ENCODE results near the gene XRCC6.
A peak's percentile ranks its signal among the peaks of the same experiment; 100 is the strongest.
"Not testable (repeated sequence)": the region's sequence is repeated elsewhere in the genome, so short reads cannot be mapped to it uniquely, and the experiment has no call there.

XRCC6 gene

DNA sequence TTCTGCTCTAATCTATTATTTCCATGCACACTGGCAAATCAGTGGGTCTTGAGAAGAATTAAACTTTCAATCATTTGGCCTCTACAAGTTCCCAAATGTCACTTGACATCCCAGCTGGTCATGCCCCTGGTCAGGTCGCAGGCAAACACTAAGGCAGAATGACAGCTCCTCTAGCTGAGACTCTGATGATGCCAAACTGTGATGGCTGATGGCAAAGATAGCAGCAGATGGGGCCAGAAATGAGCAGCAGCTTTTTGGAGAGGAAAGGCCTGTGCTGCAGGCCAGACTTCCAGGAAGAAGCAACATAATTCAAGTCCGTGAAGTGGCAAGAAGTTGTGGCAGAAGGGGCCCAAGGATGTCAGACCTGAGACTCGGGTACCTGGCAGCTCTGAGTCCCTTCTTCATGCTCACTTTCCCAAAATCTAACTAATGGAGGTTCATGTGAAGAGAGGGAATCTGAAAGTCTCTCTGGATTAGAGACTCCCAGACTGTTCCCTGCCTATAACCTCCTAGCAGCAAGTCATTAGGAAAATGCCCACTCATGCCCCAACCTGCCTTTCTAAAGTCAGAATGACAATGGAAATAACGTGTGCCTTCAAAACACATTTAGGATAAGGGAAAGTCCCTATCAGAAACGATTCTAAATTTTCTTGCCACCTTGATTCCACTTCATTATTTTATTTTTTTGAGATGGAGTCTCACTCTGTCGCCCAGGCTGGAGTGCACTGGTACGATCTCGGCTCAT is 22.0 kb upstream of the XRCC6 start:
- Histone ChIP-seq H3K4me1 (ENCODE audit: control insufficient read depth, insufficient read depth, low read length) (peaks cover 17% of the 10 kb centered on the region), H3K4me3 (ENCODE audit: low read length) (no peak overlapping the region), H3K27me3 (replicated peaks; ENCODE audit: control insufficient read depth, insufficient read depth, low read length) (no peaks in the 10 kb centered on the region), H3K9me3 (ENCODE audit: control insufficient read depth, low read length) (no peaks in the 10 kb centered on the region), H3K9ac (ENCODE audit: low read length) (no peak overlapping the region), H3K36me3 (ENCODE audit: control insufficient read depth, insufficient read depth, low read length, severe bottlenecking) (peaks cover 47% of the 10 kb centered on the region)
- no peak for DNase-seq (ENCODE audit: low read depth)

DNA sequence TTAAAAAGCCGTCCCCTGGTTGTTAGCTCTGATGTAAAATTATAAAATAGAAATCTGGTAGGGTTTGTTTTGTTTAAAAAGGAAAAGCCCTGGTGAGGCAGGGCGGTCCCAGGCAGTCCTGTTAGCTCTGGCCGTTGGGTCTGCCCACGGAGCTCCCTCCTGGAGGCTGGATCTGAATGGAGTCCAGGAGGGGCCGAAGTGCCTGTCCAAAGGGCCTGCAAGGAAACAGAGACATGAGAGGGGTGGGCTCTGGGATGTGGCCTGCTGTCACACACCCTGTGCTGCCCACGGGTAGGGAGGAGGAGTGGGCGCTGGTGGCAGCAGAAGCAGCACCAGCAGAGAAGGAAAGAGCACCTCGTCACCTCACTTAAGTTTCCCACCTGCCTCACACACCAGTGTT is 20.1 kb upstream of the XRCC6 start:
- peaks cover 17% of the 10 kb centered on the region for H3K4me1 ChIP-seq (ENCODE audit: control insufficient read depth, insufficient read depth, low read length)
- no peak overlapping the region for H3K4me3 ChIP-seq (ENCODE audit: low read length)
- DNase-seq (ENCODE audit: low read depth) = no peak
- no peaks in the 10 kb centered on the region for H3K9me3 ChIP-seq (ENCODE audit: control insufficient read depth, low read length)
- H3K36me3 ChIP-seq (ENCODE audit: control insufficient read depth, insufficient read depth, low read length, severe bottlenecking) = peaks cover 65% of the 10 kb centered on the region
- no peaks in the 10 kb centered on the region for H3K27me3 ChIP-seq (replicated peaks; ENCODE audit: control insufficient read depth, insufficient read depth, low read length)
- H3K9ac ChIP-seq (ENCODE audit: low read length) = no peak overlapping the region

DNA sequence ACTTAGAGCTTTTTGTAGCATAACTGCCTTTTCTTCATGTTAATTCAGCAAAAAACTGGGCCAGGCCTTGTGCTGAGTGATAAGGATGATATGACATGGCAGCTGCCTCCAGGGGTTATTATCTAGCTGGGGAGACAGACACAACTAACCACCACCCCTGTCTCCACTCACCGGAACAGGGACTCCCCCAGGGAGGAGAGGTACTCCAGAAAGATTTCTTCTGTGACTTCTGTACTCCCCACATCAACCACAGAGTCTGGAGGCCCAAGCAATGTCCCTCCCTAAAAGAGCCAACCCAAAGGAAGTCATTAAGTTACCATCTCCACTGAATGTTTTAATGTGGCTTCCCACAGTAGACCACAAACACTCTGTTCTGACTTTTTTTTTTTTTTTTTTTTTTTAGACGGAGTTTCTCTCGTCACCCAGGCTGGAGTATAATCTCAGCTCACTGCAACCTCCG is 17.2 kb upstream of the XRCC6 start:
- no peaks in the 10 kb centered on the region for H3K9me3 ChIP-seq (ENCODE audit: control insufficient read depth, low read length)
- H3K4me3 ChIP-seq (ENCODE audit: low read length) = no peak overlapping the region
- H3K27me3 ChIP-seq (replicated peaks; ENCODE audit: control insufficient read depth, insufficient read depth, low read length) = no peaks in the 10 kb centered on the region
- peaks cover 88% of the 10 kb centered on the region for H3K36me3 ChIP-seq (ENCODE audit: control insufficient read depth, insufficient read depth, low read length, severe bottlenecking)
- H3K4me1 ChIP-seq (ENCODE audit: control insufficient read depth, insufficient read depth, low read length) = peaks cover 4% of the 10 kb centered on the region
- DNase-seq (ENCODE audit: low read depth) = no peak
- H3K9ac ChIP-seq (ENCODE audit: low read length) = no peak overlapping the region

DNA sequence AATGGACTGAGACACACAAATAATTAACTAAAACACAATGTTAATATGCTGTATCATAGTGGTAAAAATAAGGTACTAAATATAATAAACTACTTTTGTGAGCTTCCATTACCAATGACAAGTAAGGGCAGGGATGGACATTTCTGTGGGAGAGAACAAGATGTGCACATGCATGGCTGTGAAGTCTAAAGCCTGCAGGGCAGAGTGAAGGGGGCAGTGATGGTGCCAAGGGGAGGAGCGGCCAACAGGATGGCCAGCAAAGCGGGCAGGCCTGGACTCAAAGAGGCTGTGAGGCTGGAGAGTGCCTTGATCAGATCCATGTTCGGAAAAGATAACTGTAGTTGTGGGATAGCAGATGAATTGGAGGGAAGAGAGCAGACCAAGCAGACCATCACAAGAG is 12.7 kb upstream of the XRCC6 start:
- no peaks in the 10 kb centered on the region for H3K9me3 ChIP-seq (ENCODE audit: control insufficient read depth, low read length)
- H3K4me1 ChIP-seq (ENCODE audit: control insufficient read depth, insufficient read depth, low read length) = peaks cover 3% of the 10 kb centered on the region
- H3K9ac ChIP-seq (ENCODE audit: low read length) = no peak overlapping the region
- no peaks in the 10 kb centered on the region for H3K27me3 ChIP-seq (replicated peaks; ENCODE audit: control insufficient read depth, insufficient read depth, low read length)
- H3K4me3 ChIP-seq (ENCODE audit: low read length) = no peak overlapping the region
- no peak for DNase-seq (ENCODE audit: low read depth)
- peaks cover 52% of the 10 kb centered on the region for H3K36me3 ChIP-seq (ENCODE audit: control insufficient read depth, insufficient read depth, low read length, severe bottlenecking)

DNA sequence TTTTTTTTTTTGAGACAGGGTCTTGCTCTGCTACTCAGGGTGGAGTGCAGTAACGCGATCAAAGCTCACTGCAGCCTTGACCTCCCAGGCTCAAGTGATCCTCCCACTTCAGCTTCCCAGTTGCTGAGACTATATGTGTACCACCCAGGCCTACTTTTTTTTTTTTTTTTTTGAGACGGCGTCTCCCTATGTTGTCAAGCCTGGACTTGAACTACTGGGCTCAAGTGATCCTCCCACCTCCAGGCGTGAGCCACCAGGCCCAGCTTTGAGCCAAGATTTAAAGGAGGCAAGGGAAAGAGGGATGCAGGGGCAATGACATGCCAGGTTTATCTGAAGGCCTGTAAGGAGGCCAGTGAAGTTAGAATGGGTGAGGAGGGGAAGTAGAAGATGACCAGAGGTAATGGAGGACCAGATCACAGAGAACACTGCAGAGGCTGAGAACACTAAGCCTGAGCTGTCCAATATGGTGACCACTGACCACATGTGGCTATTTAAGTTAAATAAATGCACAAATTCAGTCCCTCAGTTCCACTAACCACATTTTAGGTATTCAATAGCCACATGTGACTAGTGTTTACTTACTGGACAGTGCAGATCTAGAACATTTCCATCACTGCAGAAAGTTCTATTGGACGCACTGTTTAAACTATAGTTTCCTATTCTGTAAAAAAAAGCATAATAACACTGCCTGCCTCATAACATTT is 8.3 kb upstream of the XRCC6 start:
- H3K9me3 ChIP-seq (ENCODE audit: control insufficient read depth, low read length) = no peaks in the 10 kb centered on the region
- peaks cover 13% of the 10 kb centered on the region for H3K36me3 ChIP-seq (ENCODE audit: control insufficient read depth, insufficient read depth, low read length, severe bottlenecking)
- peaks cover 22% of the 10 kb centered on the region for H3K4me1 ChIP-seq (ENCODE audit: control insufficient read depth, insufficient read depth, low read length)
- H3K4me3 ChIP-seq (ENCODE audit: low read length) = no peak overlapping the region
- no peaks in the 10 kb centered on the region for H3K27me3 ChIP-seq (replicated peaks; ENCODE audit: control insufficient read depth, insufficient read depth, low read length)
- no peak for DNase-seq (ENCODE audit: low read depth)
- no peak overlapping the region for H3K9ac ChIP-seq (ENCODE audit: low read length)

DNA sequence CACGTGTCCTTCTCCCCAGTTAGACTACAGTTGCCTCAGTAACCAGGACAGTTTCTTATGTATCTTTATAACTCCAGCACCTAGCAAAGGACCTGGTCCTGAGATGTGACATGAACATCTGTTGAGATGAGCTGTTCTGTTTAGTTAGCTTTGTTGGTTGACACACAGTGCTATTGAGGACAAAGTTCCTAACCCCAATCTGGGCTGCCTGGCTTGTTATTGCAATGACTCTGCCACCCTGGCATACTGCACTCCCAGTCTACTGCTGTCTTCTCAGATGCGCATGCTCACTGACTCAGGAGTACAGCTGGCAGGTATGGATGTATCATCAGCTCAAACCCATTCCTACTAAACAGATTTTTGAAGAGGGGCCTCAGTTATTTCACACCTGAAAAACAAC is 7.6 kb upstream of the XRCC6 start:
- Histone ChIP-seq H3K4me1 (ENCODE audit: control insufficient read depth, insufficient read depth, low read length) (peaks cover 27% of the 10 kb centered on the region), H3K9me3 (ENCODE audit: control insufficient read depth, low read length) (no peaks in the 10 kb centered on the region), H3K9ac (ENCODE audit: low read length) (no peak overlapping the region), H3K4me3 (ENCODE audit: low read length) (no peak overlapping the region), H3K36me3 (ENCODE audit: control insufficient read depth, insufficient read depth, low read length, severe bottlenecking) (peaks cover 6% of the 10 kb centered on the region), H3K27me3 (replicated peaks; ENCODE audit: control insufficient read depth, insufficient read depth, low read length) (no peaks in the 10 kb centered on the region)
- no peak for DNase-seq (ENCODE audit: low read depth)

DNA sequence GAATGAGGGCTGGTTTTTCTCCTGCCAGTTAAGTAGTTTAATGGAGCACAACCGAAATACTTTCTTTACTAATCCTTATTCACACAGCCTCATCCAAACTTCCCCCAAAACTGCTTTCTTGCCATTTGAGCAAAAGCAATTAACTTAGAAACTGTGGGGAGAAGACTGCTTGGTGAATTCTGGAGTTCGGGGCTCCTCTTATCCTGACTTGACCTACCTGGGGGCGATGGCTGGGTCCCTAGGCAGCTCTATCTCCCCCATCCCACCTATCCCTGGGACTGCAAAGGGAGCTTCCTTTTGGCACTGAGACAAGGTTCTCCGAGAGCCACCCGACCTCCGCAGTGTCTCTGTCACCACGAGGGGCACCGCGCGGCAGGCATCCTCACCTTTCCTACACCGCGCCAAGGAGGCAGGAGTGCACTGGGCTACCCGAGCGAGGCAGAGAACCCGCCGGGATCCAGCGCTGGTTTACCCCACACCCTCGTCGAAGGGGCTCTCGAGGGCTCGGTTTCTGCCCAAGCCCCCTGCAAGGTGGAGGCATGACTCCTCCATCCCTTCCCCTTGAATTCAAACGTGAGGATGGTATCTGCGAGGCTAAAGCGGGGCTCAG is 1.0 kb upstream of the XRCC6 start:
- peak overlapping the region; percentile 98 for H3K4me3 ChIP-seq (ENCODE audit: low read length)
- H3K9ac ChIP-seq (ENCODE audit: low read length) = peak overlapping the region; percentile 97
- peaks cover 39% of the 10 kb centered on the region for H3K4me1 ChIP-seq (ENCODE audit: control insufficient read depth, insufficient read depth, low read length)
- peak; percentile 61 for DNase-seq (ENCODE audit: low read depth)
- no peaks in the 10 kb centered on the region for H3K9me3 ChIP-seq (ENCODE audit: control insufficient read depth, low read length)
- H3K36me3 ChIP-seq (ENCODE audit: control insufficient read depth, insufficient read depth, low read length, severe bottlenecking) = peaks cover 15% of the 10 kb centered on the region
- H3K27me3 ChIP-seq (replicated peaks; ENCODE audit: control insufficient read depth, insufficient read depth, low read length) = no peaks in the 10 kb centered on the region

DNA sequence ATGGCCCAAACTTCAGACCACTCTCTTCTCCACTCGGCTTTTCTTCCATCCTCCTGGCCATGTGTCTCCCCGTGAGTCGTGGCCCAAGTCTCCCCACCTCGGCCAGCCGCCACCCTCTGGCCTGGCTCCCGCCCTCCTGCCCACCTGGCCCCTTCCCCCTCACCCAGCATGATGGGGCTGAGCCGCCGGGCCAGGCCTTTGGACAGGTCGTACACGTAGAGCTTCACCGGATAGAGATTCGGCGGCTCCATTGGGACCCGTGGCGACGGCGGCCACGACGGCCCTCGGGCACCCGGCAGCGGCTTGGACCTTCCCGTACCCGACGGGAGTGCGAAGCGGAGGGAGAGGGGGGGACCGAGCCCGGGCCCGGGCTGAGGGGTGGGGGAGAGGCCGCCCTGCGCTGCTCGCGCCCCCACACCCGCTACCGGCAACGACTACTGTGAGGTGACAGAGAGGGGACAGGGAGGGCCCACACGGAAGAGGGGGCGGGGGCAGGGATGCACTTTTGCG is 451 bp upstream of the XRCC6 start, which contains the start of gene DESI1:
DESI1 (minus strand) TSS at position 455 of the 510 bp plus-strand sequence; CDS start at position 251, 204 bp downstream.
- DNase-seq (ENCODE audit: low read depth) = peak; percentile 48
- Histone ChIP-seq H3K9me3 (ENCODE audit: control insufficient read depth, low read length) (no peaks in the 10 kb centered on the region), H3K9ac (ENCODE audit: low read length) (peak within 1 kb of the TSS; percentile 97), H3K36me3 (ENCODE audit: control insufficient read depth, insufficient read depth, low read length, severe bottlenecking) (peaks cover 19% of the 10 kb centered on the region), H3K27me3 (replicated peaks; ENCODE audit: control insufficient read depth, insufficient read depth, low read length) (no peaks in the 10 kb centered on the region), H3K4me1 (ENCODE audit: control insufficient read depth, insufficient read depth, low read length) (peaks cover 38% of the 10 kb centered on the region), H3K4me3 (ENCODE audit: low read length) (peak within 1 kb of the TSS; percentile 98)

DNA sequence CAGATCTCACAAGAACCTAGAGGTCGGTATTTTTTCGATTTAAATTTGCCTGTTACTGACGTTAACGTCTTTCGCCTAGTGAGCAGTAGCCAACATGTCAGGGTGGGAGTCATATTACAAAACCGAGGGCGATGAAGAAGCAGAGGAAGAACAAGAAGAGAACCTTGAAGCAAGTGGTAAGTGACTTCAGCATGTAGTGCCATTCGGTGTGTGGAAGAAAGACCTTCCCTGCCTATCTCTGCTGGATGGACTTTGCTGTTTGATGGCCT is 750 bp downstream of the XRCC6 start:
- Histone ChIP-seq H3K9me3 (ENCODE audit: control insufficient read depth, low read length) (no peaks in the 10 kb centered on the region), H3K36me3 (ENCODE audit: control insufficient read depth, insufficient read depth, low read length, severe bottlenecking) (peaks cover 26% of the 10 kb centered on the region), H3K4me1 (ENCODE audit: control insufficient read depth, insufficient read depth, low read length) (peaks cover 33% of the 10 kb centered on the region), H3K9ac (ENCODE audit: low read length) (peak overlapping the region; percentile 97), H3K27me3 (replicated peaks; ENCODE audit: control insufficient read depth, insufficient read depth, low read length) (no peaks in the 10 kb centered on the region), H3K4me3 (ENCODE audit: low read length) (peak overlapping the region; percentile 98)
- no peak for DNase-seq (ENCODE audit: low read depth)

DNA sequence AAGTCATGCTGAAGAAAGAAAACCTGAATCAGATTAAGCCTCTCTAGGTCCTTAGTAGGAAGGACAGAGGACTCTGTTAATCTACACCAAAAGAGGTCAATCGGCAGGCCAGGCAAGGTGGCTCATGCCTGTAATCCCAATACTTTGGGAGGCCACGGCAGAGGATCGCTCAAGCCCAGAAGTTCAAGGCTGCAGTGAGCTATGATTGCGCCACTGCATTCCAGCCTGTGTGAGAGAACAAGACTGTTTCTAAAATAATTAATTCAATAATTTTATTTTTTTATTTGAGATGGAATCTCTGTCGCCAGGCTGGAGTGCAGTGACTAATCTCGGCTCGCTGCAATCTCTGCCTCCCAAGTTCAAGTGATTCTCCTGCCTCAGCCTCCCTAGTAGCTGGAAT is 4.5 kb downstream of the XRCC6 start:
- DNase-seq (ENCODE audit: low read depth) = no peak
- peaks cover 58% of the 10 kb centered on the region for H3K36me3 ChIP-seq (ENCODE audit: control insufficient read depth, insufficient read depth, low read length, severe bottlenecking)
- peaks cover 7% of the 10 kb centered on the region for H3K4me1 ChIP-seq (ENCODE audit: control insufficient read depth, insufficient read depth, low read length)
- H3K9ac ChIP-seq (ENCODE audit: low read length) = no peak overlapping the region
- no peak overlapping the region for H3K4me3 ChIP-seq (ENCODE audit: low read length)
- no peaks in the 10 kb centered on the region for H3K27me3 ChIP-seq (replicated peaks; ENCODE audit: control insufficient read depth, insufficient read depth, low read length)
- H3K9me3 ChIP-seq (ENCODE audit: control insufficient read depth, low read length) = no peaks in the 10 kb centered on the region

DNA sequence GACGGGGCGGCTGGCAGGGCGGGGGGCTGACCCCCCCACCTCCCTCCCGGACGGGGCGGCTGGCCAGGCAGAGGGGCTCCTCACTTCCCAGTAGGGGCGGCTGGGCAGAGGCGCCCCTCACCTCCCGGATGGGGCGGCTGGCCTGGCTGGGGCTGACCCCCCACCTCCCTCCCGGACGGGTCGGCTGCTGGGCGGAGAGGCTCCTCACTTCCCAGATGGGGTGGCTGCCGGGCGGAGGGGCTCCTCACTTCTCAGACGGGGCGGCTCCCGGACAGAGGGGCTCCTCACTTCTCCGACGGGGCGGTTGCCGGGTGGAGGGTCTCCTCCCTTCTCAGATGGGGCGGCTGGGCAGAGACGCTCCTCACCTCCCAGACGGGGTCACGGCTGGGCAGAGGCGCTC is 10.0 kb downstream of the XRCC6 start:
- not testable (repeated sequence) for H3K9ac ChIP-seq (ENCODE audit: low read length); DNase-seq (ENCODE audit: low read depth); H3K27me3 ChIP-seq (replicated peaks; ENCODE audit: control insufficient read depth, insufficient read depth, low read length); H3K4me1 ChIP-seq (ENCODE audit: control insufficient read depth, insufficient read depth, low read length); H3K9me3 ChIP-seq (ENCODE audit: control insufficient read depth, low read length); H3K4me3 ChIP-seq (ENCODE audit: low read length)
- H3K36me3 ChIP-seq (ENCODE audit: control insufficient read depth, insufficient read depth, low read length, severe bottlenecking) = peaks cover 74% of the 10 kb centered on the region

All from adipocyte (in vitro differentiated cells).